Measurements from ENCODE around the gene MID1IP1. TPM values are rescaled to one million over a fixed set of nuclear protein-coding genes. Genes with fewer than 3 reads are reported as not detected.

Gene MID1IP1
- total RNA-seq, 3 donors from 2014 or later (not counting 1 experiment from before 2014, with no cell fraction given): 7.2 to 19.1 (median 14.4) TPM

- peaks cover 24% of the 10 kb centered on the region for H3K4me1 ChIP-seq (ENCODE audit: control insufficient read depth, insufficient read depth, low read length)
- no peaks in the 10 kb centered on the region for H3K9me3 ChIP-seq (ENCODE audit: control insufficient read depth, insufficient read depth, low read length)
- peak; percentile 25 to 55 (median 52) for ATAC-seq
- H3K27ac ChIP-seq (ENCODE audit: low read length): peak overlapping the region; percentile 81
- H3K27me3 ChIP-seq (ENCODE audit: control insufficient read depth, insufficient read depth, low read length): no peaks in the 10 kb centered on the region
- peaks cover 27 to 28% of the 10 kb centered on the region in 2 donors for H3K4me1 Mint-ChIP-seq
- H3K4me3 Mint-ChIP-seq: peak overlapping the region; percentile 93
- H3K36me3 Mint-ChIP-seq: no peaks in the 10 kb centered on the region
- DNase-seq: peak; percentile 22 to 84
- H3K9me3 Mint-ChIP-seq: no peaks in the 10 kb centered on the region
- H3K27ac Mint-ChIP-seq: peak overlapping the region; percentile 83 to 87
- no peak for TF ChIP-seq CTCF (IDR thresholded peaks at IDR 0.05)
- no peaks in the 10 kb centered on the region for H3K27me3 Mint-ChIP-seq (ENCODE audit: low read depth in 2 of 2)
- no peaks in the 10 kb centered on the region for H3K36me3 ChIP-seq (ENCODE audit: control insufficient read depth, insufficient read depth, low read length)
- intact Hi-C loops (cut with micrococcal nuclease): no loop called here
- H3K4me3 ChIP-seq (ENCODE audit: low read length): peak overlapping the region; percentile 81
- WGBS (ENCODE audit: insufficient coverage): 1% methylated on average over 28 of the region's 41 CpGs
Observed at GRCh38 chrX:38805432-38806389, 4.5 kb downstream of the MID1IP1 start.

- no peaks in the 10 kb centered on the region for H3K36me3 Mint-ChIP-seq
- DNase-seq (peak in 1 of 2 donors; percentile 27), ATAC-seq (no peak)
- H3K27ac ChIP-seq (ENCODE audit: low read length): peak overlapping the region; percentile 81
- H3K4me3 Mint-ChIP-seq: peak overlapping the region; percentile 64
- H3K27me3 ChIP-seq (ENCODE audit: control insufficient read depth, insufficient read depth, low read length): no peaks in the 10 kb centered on the region
- H3K9me3 ChIP-seq (ENCODE audit: control insufficient read depth, insufficient read depth, low read length): no peaks in the 10 kb centered on the region
- H3K27ac Mint-ChIP-seq: peak overlapping the region; percentile 71 to 83
- 51% methylated on average over 5 of the region's 7 CpGs for WGBS (ENCODE audit: insufficient coverage)
- H3K36me3 ChIP-seq (ENCODE audit: control insufficient read depth, insufficient read depth, low read length): no peaks in the 10 kb centered on the region
- H3K9me3 Mint-ChIP-seq: no peaks in the 10 kb centered on the region
- no peaks in the 10 kb centered on the region for H3K27me3 Mint-ChIP-seq (ENCODE audit: low read depth in 2 of 2)
- peaks cover 27 to 29% of the 10 kb centered on the region in 2 donors for H3K4me1 Mint-ChIP-seq
- TF ChIP-seq CTCF (IDR thresholded peaks at IDR 0.05): no peak
- peaks cover 15% of the 10 kb centered on the region for H3K4me1 ChIP-seq (ENCODE audit: control insufficient read depth, insufficient read depth, low read length)
- no peak overlapping the region for H3K4me3 ChIP-seq (ENCODE audit: low read length)
- intact Hi-C loops (cut with micrococcal nuclease): no loop called here
Observed at GRCh38 chrX:38806875-38807621, 5.8 kb downstream of the MID1IP1 start.

- Mint-ChIP-seq H3K36me3 (no peaks in the 10 kb centered on the region), H3K27ac (no peak overlapping the region), H3K4me3 (no peak overlapping the region), H3K27me3 (ENCODE audit: low read depth in 2 of 2) (no peaks in the 10 kb centered on the region), H3K4me1 (peaks cover 33 to 36% of the 10 kb centered on the region in 2 donors), H3K9me3 (no peaks in the 10 kb centered on the region)
- no peak for ATAC-seq
- Histone ChIP-seq H3K9me3 (ENCODE audit: control insufficient read depth, insufficient read depth, low read length) (no peaks in the 10 kb centered on the region), H3K4me1 (ENCODE audit: control insufficient read depth, insufficient read depth, low read length) (peaks cover 17% of the 10 kb centered on the region), H3K4me3 (ENCODE audit: low read length) (no peak overlapping the region), H3K36me3 (ENCODE audit: control insufficient read depth, insufficient read depth, low read length) (no peaks in the 10 kb centered on the region), H3K27me3 (ENCODE audit: control insufficient read depth, insufficient read depth, low read length) (no peaks in the 10 kb centered on the region), H3K27ac (ENCODE audit: low read length) (no peak overlapping the region)
- DNase-seq: no peak
- TF ChIP-seq CTCF (IDR thresholded peaks at IDR 0.05): no peak
- intact Hi-C loops (cut with micrococcal nuclease): no loop called here
Observed at GRCh38 chrX:38807873-38808272, 6.6 kb downstream of the MID1IP1 start.
